Lower lobe of right lung (tissue), 2 donors: ENCODE data around the gene CCNQ. TPM values are rescaled to one million over a fixed set of nuclear protein-coding genes. Genes with fewer than 3 reads are reported as not detected.
A peak's percentile ranks its signal among the peaks of the same experiment; 100 is the strongest.

ENCODE experiments used
- ATAC-seq, 2 donors: fragments of 200-7000 bp; cut with Tn5 transposase; one replicate each; pipeline ENCODE4 v1.9.1; 2020 to 2022; ENCODE audit warnings: mild to moderate bottlenecking in 2 of 2, moderate library complexity in 2 of 2
- DNase-seq: peaks from one replicate; pipeline ENCODE4 v3.0.0-alpha.2; 2020
- H3K27ac ChIP-seq: fragments of 200-600 bp; one replicate; pipeline ENCODE4 v1.8.0; 2022
- H3K27me3 ChIP-seq: fragments of 200-600 bp; one replicate; pipeline ENCODE4 v1.8.0; 2022; ENCODE audit warnings: low read depth
- H3K36me3 ChIP-seq: fragments of 200-600 bp; one replicate; pipeline ENCODE4 v1.8.0; 2022; ENCODE audit warnings: mild to moderate bottlenecking
- H3K4me1 ChIP-seq: fragments of 200-600 bp; one replicate; pipeline ENCODE4 v1.8.0; 2022
- H3K4me3 ChIP-seq: fragments of 200-600 bp; one replicate; pipeline ENCODE4 v1.8.0; 2022; ENCODE audit warnings: mild to moderate bottlenecking
- H3K9me3 ChIP-seq: fragments of 200-600 bp; one replicate; pipeline ENCODE4 v1.8.0; 2022
- intact Hi-C: fragments of 100-400 bp; cut with DNase I; formaldehyde crosslinking; loops from one replicate; pipeline ENCODE4 v1.11.0; 2022
- total RNA-seq: library from RNA; stranded (reverse); fragmentation: NEBNext Ultra II Directional; extraction: Animal tissue kit (Norgen Biotek cat#: 25700); gene quantifications from one replicate; pipeline ENCODE4 v1.2.1, GENCODE V29; 2021
- TF ChIP-seq, protein P1 (sequence below): fragments of 200-600 bp; IDR thresholded peaks from one replicate; pipeline ENCODE4 v1.8.0; 2022; ENCODE audit warnings: antibody characterized with exemption, mild to moderate bottlenecking
- donor health status: DM: no; HTN: yes; CAD: no; lungs with severe emphysema.

Gene CCNQ
- total RNA-seq, 1 donor from 2014 or later, result 17.0 TPM

- H3K4me1 ChIP-seq, result no peaks in the 10 kb centered on the region
- TF ChIP-seq, protein P1, sequence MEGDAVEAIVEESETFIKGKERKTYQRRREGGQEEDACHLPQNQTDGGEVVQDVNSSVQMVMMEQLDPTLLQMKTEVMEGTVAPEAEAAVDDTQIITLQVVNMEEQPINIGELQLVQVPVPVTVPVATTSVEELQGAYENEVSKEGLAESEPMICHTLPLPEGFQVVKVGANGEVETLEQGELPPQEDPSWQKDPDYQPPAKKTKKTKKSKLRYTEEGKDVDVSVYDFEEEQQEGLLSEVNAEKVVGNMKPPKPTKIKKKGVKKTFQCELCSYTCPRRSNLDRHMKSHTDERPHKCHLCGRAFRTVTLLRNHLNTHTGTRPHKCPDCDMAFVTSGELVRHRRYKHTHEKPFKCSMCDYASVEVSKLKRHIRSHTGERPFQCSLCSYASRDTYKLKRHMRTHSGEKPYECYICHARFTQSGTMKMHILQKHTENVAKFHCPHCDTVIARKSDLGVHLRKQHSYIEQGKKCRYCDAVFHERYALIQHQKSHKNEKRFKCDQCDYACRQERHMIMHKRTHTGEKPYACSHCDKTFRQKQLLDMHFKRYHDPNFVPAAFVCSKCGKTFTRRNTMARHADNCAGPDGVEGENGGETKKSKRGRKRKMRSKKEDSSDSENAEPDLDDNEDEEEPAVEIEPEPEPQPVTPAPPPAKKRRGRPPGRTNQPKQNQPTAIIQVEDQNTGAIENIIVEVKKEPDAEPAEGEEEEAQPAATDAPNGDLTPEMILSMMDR, result no peak
- DNase-seq, result peak; percentile 50
- H3K9me3 ChIP-seq, result no peaks in the 10 kb centered on the region
- no peaks in the 10 kb centered on the region for H3K27me3 ChIP-seq
- ATAC-seq, result peak; percentile 37 to 71
- no peak overlapping the region for H3K27ac ChIP-seq
- no peak overlapping the region for H3K4me3 ChIP-seq
- intact Hi-C loops, result no loop called here
- peaks cover 11% of the 10 kb centered on the region for H3K36me3 ChIP-seq
Measured at GRCh38 chrX:153582896-153583295, 16.0 kb downstream of the CCNQ start.

DNA sequence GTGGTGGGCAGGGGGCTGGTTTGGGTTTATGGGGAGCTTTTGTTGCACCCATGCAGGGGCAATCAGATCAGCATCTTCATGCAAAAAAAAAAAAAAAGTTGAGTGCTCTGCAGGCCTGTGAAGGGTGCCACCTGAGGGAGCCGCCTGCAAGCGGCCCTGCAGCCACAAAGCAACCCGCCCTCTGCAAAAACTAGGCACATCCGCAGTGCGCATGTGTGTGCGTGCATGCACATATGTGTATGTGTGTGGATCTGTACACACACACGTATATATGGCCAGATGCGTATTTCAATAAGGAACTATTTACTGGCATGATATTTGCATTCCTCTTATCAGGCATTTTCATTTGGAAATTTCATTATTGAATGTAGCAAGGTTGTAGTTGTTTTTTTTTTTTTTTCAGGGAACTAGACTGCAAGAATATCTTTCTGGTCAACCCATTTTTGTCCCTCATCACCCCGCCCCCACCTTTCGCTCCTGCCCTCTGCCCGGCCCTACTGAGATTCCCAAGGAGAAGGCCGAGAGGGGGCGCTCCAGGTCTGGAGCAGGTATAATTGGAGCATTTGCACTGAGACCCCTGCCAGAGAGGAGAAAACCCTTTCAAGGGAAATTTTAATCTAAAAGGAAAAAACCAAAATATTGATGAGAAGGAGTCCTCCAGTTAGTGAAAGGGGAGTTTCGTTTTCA lies 18.1 kb downstream of the CCNQ start:
- Histone ChIP-seq H3K4me1 (no peaks in the 10 kb centered on the region), H3K4me3 (no peak overlapping the region), H3K27ac (no peak overlapping the region), H3K36me3 (no peaks in the 10 kb centered on the region), H3K27me3 (no peaks in the 10 kb centered on the region), H3K9me3 (no peaks in the 10 kb centered on the region)
- ATAC-seq (no peak), DNase-seq (no peak)
- intact Hi-C loops, result no loop called here
- TF ChIP-seq, protein P1, result no peak

DNA sequence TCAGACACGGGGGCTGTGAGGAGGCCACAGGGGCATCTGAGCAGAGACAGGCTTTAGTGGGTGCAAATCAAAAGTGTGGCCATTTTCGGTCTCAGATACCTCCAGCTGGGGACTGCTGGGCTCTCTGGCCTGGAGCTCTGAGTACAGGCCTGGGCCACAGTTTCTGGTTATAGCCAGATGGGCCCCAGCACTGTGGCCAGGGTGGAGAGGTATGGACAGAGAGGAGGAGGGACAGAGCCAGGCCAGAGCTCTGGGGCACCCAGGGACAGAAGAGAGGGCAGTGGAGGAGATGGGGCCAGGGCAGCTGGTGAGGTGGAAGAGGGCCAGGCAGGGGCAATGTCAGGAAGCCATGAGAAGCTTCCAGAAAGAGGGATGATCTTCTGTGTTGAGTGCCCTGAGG lies 20.1 kb downstream of the CCNQ start:
- no peak overlapping the region for H3K4me3 ChIP-seq
- no peaks in the 10 kb centered on the region for H3K36me3 ChIP-seq
- no peaks in the 10 kb centered on the region for H3K27me3 ChIP-seq
- ATAC-seq (no peak), DNase-seq (no peak)
- no peak overlapping the region for H3K27ac ChIP-seq
- H3K4me1 ChIP-seq, result no peaks in the 10 kb centered on the region
- TF ChIP-seq, protein P1, result no peak
- intact Hi-C loops, result no loop called here
- no peaks in the 10 kb centered on the region for H3K9me3 ChIP-seq

- ATAC-seq (no peak), DNase-seq (no peak)
- H3K27me3 ChIP-seq, result no peaks in the 10 kb centered on the region
- no peaks in the 10 kb centered on the region for H3K9me3 ChIP-seq
- no peak overlapping the region for H3K27ac ChIP-seq
- H3K4me3 ChIP-seq, result no peak overlapping the region
- intact Hi-C loops, result no loop called here
- no peaks in the 10 kb centered on the region for H3K36me3 ChIP-seq
- H3K4me1 ChIP-seq, result no peaks in the 10 kb centered on the region
- TF ChIP-seq, protein P1, result no peak
Measured at GRCh38 chrX:153578200-153578835, 20.6 kb downstream of the CCNQ start.

DNA sequence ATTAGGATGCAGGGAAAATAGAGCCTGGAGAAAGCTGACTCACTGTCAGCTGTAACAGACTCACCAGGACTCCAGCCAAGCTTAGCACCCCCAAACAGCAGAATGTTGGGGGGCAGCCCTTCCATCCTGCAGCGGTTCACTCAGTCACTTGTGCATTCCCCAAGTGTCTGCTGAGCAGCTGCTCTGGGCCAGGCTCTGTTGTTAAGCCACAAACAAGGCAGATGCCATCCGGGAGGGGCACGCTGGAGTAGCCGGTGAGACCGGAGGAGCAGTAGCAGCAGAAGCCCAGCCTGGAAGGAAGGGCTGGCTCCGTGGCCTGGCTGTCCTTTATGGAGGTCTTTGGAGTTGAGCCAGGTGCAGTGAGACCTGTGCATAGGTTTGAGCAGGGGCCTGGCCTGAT lies 22.0 kb downstream of the CCNQ start:
- DNase-seq (no peak), ATAC-seq (no peak)
- H3K4me1 ChIP-seq, result no peaks in the 10 kb centered on the region
- H3K27me3 ChIP-seq, result no peaks in the 10 kb centered on the region
- no peaks in the 10 kb centered on the region for H3K36me3 ChIP-seq
- intact Hi-C loops, result no loop called here
- no peak overlapping the region for H3K27ac ChIP-seq
- TF ChIP-seq, protein P1, result no peak
- no peaks in the 10 kb centered on the region for H3K9me3 ChIP-seq
- no peak overlapping the region for H3K4me3 ChIP-seq
